Heart left ventricle (tissue), 16 donors: Measurements from ENCODE around the gene IL1R2. TPM values are rescaled to one million over a fixed set of nuclear protein-coding genes. Genes with fewer than 3 reads are reported as not detected.

ENCODE experiments used
- ATAC-seq, 4 donors: fragments of 200-7000 bp; cut with Tn5 transposase; one replicate each; pipeline ENCODE4 v1.9.1; 2020 to 2022; ENCODE audit warnings: moderate library complexity in 4 of 4, mild to moderate bottlenecking in 3 of 4, moderate number of reproducible peaks in 1 of 4
- DNase-seq, 5 donors: peaks; one replicate each; pipeline ENCODE4 v3.0.0-alpha.2; 2020
- H3K27ac ChIP-seq, 12 donors: fragments of 200-600 bp; sonication (generic) in 4 of 12; one replicate each; pipeline versions ENCODE4 v1.5.0 to v1.8.0; 2016 to 2022; ENCODE audit warnings: mild to moderate bottlenecking in 2 of 12
- H3K27me3 ChIP-seq, 9 donors: fragments of 200-600 bp; sonication (generic) in 2 of 9; one replicate each; pipeline versions ENCODE4 v1.5.1 to v1.8.0; 2016 to 2022; ENCODE audit warnings: mild to moderate bottlenecking in 3 of 9
- H3K36me3 ChIP-seq, 9 donors: fragments of 200-600 bp; sonication (generic) in 2 of 9; one replicate each; pipeline versions ENCODE4 v1.5.0 to v1.8.0; 2018 to 2022; ENCODE audit warnings: mild to moderate bottlenecking in 2 of 9
- H3K4me1 ChIP-seq, 12 donors: fragments of 200-600 bp; sonication (generic) in 4 of 12; one replicate each; pipeline versions ENCODE4 v1.5.0 to v1.8.0; 2016 to 2022; ENCODE audit warnings: mild to moderate bottlenecking in 3 of 12
- H3K4me3 ChIP-seq, 12 donors: fragments of 200-600 bp; sonication (generic) in 4 of 12; one replicate each; pipeline versions ENCODE4 v1.5.0 to v1.8.0; 2017 to 2022; ENCODE audit warnings: mild to moderate bottlenecking in 9 of 12, moderate library complexity in 4 of 12
- H3K9me3 ChIP-seq, 12 donors: fragments of 200-600 bp; sonication (generic) in 4 of 12; one replicate each; pipeline versions ENCODE4 v1.5.0 to v1.8.0; 2016 to 2022; ENCODE audit warnings: mild to moderate bottlenecking in 1 of 12
- POLR2A ChIP-seq, 2 donors: fragments of 450-650 bp; IDR thresholded peaks; one replicate each; pipeline ENCODE4 v1.6.1; 2017; ENCODE audit warnings: antibody characterized with exemption in 2 of 2, mild to moderate bottlenecking in 2 of 2, moderate library complexity in 2 of 2
- WGBS, 4 donors: extraction: QIAGEN DNeasy Blood & Tissue Kit in 2 of 4; methylation state at CpG; one replicate each; pipeline versions ENCODE4 v1.1.5 to v1.1.7; 2013 to 2018; 5-methylcytosine and 5-hydroxymethylcytosine counted together
- intact Hi-C, 10 donors: fragments of 100-400 bp; cut with DNase I; formaldehyde crosslinking; loops; one replicate each; pipeline versions ENCODE4 v1.11.1 to v1.14.2; 2022
- polyA plus RNA-seq, 2 donors: library from polyadenylated mRNA; stranded (reverse); fragments of 200-250 nt; gene quantifications; one replicate each; pipeline ENCODE4 v1.2.3, GENCODE V29; 2013
- total RNA-seq, 9 donors: library from RNA; depleted of rRNA in 2 of 9; stranded (reverse); fragments of >200 nt in 2 of 9; fragmentation: NEBNext Ultra II Directional in 3 of 9; extraction: Animal tissue kit (Norgen Biotek cat#: 25700) in 3 of 9; gene quantifications; one replicate each; pipeline versions ENCODE4 v1.1.0 to v1.2.4, GENCODE V29; 2016 to 2023
- TF ChIP-seq, protein P1 (sequence below), 12 donors: fragments of 200-600 bp; sonication (generic) in 4 of 12; IDR thresholded peaks; one replicate each; pipeline versions ENCODE4 v1.5.0 to v1.8.0; 2018 to 2022; ENCODE audit warnings: antibody characterized with exemption in 12 of 12, mild to moderate bottlenecking in 5 of 12
- donor health status: ischemic (EF 13 %, LVEDD 7.1; RV severe dilation, severe dysfunction).
- donor health status: healthy with polysubstance abuse.
- donor health status: DM: no; HTN: yes; CAD: no.
- donor health status: DM: no; HTN: no; CAD: no.
- donor health status: ischemic (EF 25% LVEDD 6.9; RV normal size, moderate dysfunction).
- donor health status: ischemic (EF 25% LVEDD 5.7; RV mildly dilated, moderate dysfunction).
- donor health status: healthy.
- donor health status: DM: yes; HTN: yes; CAD: no.
- donor health status: ischemic (EF 35%, LVEDD 5.7; RV mildly dilated, moderate dysfunction).
- donor health status: nonischemic (EF 11% LVEDD 7.7; RV severe dilation, severe dysfunction).
- donor health status: DM: yes; HTN: yes; CAD: no.
- donor health status: PGD.
- donor health status: ischemic (EF 29% LVEDD 5.4; RV normal size, mild dysfunction).
- donor health status: nonischemic (EF 23%, LVEDD 6.1; RV moderate dilation, normal function).

IL1R2 gene
- total and polyA plus RNA-seq, 11 donors, result 0.77 to 8.0 (median 2.1) TPM; not detected in 3

- peak overlapping the region in 4 of 12 donors; percentile 0 to 78 (median 76) for H3K27ac ChIP-seq
- no peaks in the 10 kb centered on the region for H3K36me3 ChIP-seq
- no peak overlapping the region for H3K4me3 ChIP-seq
- H3K27me3 ChIP-seq, result peaks cover 0 to 3% (median 0%) of the 10 kb centered on the region in 9 donors
- WGBS, 4 donors, result 66 to 76% (median 70%) methylated on average over 8 of the region's 8 CpGs
- no peak for TF ChIP-seq POLR2A (IDR thresholded peaks at IDR 0.05)
- TF ChIP-seq, protein P1, sequence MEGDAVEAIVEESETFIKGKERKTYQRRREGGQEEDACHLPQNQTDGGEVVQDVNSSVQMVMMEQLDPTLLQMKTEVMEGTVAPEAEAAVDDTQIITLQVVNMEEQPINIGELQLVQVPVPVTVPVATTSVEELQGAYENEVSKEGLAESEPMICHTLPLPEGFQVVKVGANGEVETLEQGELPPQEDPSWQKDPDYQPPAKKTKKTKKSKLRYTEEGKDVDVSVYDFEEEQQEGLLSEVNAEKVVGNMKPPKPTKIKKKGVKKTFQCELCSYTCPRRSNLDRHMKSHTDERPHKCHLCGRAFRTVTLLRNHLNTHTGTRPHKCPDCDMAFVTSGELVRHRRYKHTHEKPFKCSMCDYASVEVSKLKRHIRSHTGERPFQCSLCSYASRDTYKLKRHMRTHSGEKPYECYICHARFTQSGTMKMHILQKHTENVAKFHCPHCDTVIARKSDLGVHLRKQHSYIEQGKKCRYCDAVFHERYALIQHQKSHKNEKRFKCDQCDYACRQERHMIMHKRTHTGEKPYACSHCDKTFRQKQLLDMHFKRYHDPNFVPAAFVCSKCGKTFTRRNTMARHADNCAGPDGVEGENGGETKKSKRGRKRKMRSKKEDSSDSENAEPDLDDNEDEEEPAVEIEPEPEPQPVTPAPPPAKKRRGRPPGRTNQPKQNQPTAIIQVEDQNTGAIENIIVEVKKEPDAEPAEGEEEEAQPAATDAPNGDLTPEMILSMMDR (IDR thresholded peaks at IDR 0.05), result no peak
- no peaks in the 10 kb centered on the region for H3K9me3 ChIP-seq
- peaks cover 7 to 59% (median 44%) of the 10 kb centered on the region in 12 donors for H3K4me1 ChIP-seq
- DNase-seq (peak in 1 of 5 donors; percentile 66), ATAC-seq (peak in 2 of 4 donors; percentile 7 to 40)
- intact Hi-C loops, result no loop called here
Measured at GRCh38 chr2:102048465-102048864, 56.7 kb downstream of the IL1R2 start.

- peaks cover 7 to 58% (median 44%) of the 10 kb centered on the region in 12 donors for H3K4me1 ChIP-seq
- TF ChIP-seq, protein P1 (IDR thresholded peaks at IDR 0.05), result no peak
- TF ChIP-seq POLR2A (IDR thresholded peaks at IDR 0.05), result no peak
- H3K9me3 ChIP-seq, result no peaks in the 10 kb centered on the region
- peak overlapping the region in 11 of 12 donors; percentile 48 to 79 (median 74) for H3K27ac ChIP-seq
- H3K36me3 ChIP-seq, result no peaks in the 10 kb centered on the region
- peaks cover 0 to 4% (median 0%) of the 10 kb centered on the region in 9 donors for H3K27me3 ChIP-seq
- intact Hi-C loops, result no loop called here
- H3K4me3 ChIP-seq, result no peak overlapping the region
- 42 to 58% (median 47%) methylated on average over 10 of the region's 10 CpGs for WGBS, 4 donors
- DNase-seq, result no peak
- peak; percentile 9 to 58 (median 31) for ATAC-seq
Measured at GRCh38 chr2:102049756-102050443, 58.1 kb downstream of the IL1R2 start.

DNA sequence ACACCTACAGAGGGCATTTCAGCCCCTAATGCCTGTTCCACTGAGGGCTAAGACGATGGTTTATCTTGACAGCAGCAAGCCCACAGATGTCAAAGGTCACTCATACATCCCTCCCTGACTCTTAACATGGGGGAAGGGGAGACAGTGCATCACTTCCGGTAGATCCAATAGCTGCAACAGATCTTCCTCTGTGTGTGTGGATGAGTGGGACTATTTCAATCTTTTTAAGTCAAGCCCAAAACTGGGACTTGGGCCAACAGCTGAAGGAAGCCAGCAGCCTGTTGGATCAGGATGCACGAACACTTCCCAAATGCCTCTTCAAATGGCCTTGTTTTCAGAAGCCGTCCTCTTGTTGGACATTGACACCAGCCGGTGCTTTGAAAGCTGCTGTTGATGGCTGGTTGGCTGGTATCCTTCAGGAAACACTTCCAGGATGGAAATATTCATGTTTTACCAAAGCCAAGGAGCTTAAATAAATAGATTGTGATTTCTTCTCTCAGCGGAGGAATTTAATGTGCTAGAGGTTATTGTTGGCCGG, 59.2 kb downstream of the IL1R2 start:
- ATAC-seq (peak; percentile 56 to 89 (median 84)), DNase-seq (peak; percentile 85 to 92 (median 91))
- Histone ChIP-seq H3K9me3 (no peaks in the 10 kb centered on the region), H3K27ac (peak overlapping the region; percentile 48 to 84 (median 75)), H3K4me1 (peaks cover 7 to 68% (median 45%) of the 10 kb centered on the region in 12 donors), H3K27me3 (peaks cover 0 to 4% (median 0%) of the 10 kb centered on the region in 9 donors), H3K36me3 (no peaks in the 10 kb centered on the region), H3K4me3 (no peak overlapping the region)
- TF ChIP-seq, protein P1 (IDR thresholded peaks at IDR 0.05), result no peak
- no peak for TF ChIP-seq POLR2A (IDR thresholded peaks at IDR 0.05)
- 5 to 13% (median 9%) methylated on average over 7 of the region's 7 CpGs for WGBS, 4 donors
- intact Hi-C loops, result no loop called here

- DNase-seq (no peak), ATAC-seq (peak; percentile 17 to 43 (median 30))
- Histone ChIP-seq H3K4me1 (peaks cover 7 to 65% (median 48%) of the 10 kb centered on the region in 12 donors), H3K4me3 (no peak overlapping the region), H3K36me3 (no peaks in the 10 kb centered on the region), H3K9me3 (no peaks in the 10 kb centered on the region), H3K27me3 (peaks cover 0 to 4% (median 0%) of the 10 kb centered on the region in 9 donors), H3K27ac (peak overlapping the region; percentile 45 to 84 (median 75))
- intact Hi-C loops, result no loop called here
- TF ChIP-seq, protein P1 (IDR thresholded peaks at IDR 0.05), result no peak
- no peak for TF ChIP-seq POLR2A (IDR thresholded peaks at IDR 0.05)
- WGBS, 4 donors, result 47 to 55% (median 51%) methylated on average over 7 of the region's 7 CpGs
Measured at GRCh38 chr2:102051692-102052277, 60.0 kb downstream of the IL1R2 start.
